Cardiac fibroblast (primary cell): ENCODE measurements around the gene SAYSD1.

ENCODE experiments used
- DNase-seq, 2 donors: peaks; one replicate each; pipeline versions ENCODE4 v3.0.0 to v3.0.0-alpha.2; 2010; ENCODE audit warnings: low read depth in 2 of 2
- H3K4me3 ChIP-seq, 2 donors: replicated peaks in 1 of 2; 1 replicate in 1 of 2; 2 replicates in 1 of 2; pipeline ENCODE4 v1.5.1; 2011; ENCODE audit warnings: low read depth in 2 of 2, low read length in 2 of 2, mild to moderate bottlenecking in 2 of 2, moderate library complexity in 1 of 2
- TF ChIP-seq, protein P1 (sequence below): IDR thresholded peaks from one replicate; pipeline ENCODE4 v1.5.1; 2011; ENCODE audit warnings: low read depth, mild to moderate bottlenecking, low read length, inconsistent platforms

Gene SAYSD1

DNA sequence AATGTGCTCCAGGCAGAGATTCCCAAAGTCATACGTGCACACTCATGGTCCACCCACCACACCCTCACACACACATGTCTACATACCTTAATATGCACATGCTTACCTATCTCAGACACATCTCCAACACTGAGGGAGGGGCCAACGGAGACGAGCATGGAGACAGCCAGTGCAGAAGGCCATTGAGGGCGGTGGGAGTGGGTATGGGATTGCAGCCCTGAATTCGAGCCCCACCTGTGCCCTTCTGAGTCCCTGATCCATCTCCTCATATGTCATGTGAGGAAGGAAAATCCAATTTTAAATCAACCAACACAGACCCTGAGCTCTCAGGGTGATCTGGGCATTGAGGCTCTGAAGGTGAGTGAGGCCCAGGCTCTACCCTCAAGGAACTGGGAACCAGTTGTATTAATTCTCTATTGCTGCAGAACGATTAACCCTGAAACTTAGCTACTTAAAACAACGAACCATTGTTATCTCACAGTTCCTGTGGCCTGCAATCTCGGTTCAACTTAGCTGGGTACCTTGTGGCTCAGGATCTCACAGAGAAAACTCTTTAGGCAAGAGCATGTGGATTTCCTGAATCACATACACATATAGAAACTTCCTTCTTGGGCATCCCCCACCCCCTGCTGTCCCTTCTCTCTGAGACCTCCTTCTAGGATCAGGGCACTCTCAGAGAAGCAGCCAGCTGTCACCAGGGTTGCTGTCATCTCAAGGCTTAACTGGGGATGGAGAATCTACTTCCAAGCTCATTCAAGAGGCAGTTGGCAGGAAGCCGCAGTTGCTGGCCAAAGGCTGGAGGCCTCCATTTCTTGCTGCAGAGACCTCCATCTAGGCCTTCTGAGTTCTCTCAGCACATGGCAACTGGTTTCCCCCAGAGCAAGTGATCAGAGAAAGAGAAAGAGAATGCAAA is 38.1 kb downstream of the SAYSD1 start:
- DNase-seq: no peak
- TF ChIP-seq, protein P1, sequence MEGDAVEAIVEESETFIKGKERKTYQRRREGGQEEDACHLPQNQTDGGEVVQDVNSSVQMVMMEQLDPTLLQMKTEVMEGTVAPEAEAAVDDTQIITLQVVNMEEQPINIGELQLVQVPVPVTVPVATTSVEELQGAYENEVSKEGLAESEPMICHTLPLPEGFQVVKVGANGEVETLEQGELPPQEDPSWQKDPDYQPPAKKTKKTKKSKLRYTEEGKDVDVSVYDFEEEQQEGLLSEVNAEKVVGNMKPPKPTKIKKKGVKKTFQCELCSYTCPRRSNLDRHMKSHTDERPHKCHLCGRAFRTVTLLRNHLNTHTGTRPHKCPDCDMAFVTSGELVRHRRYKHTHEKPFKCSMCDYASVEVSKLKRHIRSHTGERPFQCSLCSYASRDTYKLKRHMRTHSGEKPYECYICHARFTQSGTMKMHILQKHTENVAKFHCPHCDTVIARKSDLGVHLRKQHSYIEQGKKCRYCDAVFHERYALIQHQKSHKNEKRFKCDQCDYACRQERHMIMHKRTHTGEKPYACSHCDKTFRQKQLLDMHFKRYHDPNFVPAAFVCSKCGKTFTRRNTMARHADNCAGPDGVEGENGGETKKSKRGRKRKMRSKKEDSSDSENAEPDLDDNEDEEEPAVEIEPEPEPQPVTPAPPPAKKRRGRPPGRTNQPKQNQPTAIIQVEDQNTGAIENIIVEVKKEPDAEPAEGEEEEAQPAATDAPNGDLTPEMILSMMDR: no peak
- no peak overlapping the region for H3K4me3 ChIP-seq

GRCh38 chr6:39075807-39076622 is 39.0 kb downstream of the SAYSD1 start:
- DNase-seq: no peak
- TF ChIP-seq, protein P1: no peak

GRCh38 chr6:39075010-39075686 is 39.8 kb downstream of the SAYSD1 start:
- H3K4me3 ChIP-seq: no peak overlapping the region
- no peak for DNase-seq
- TF ChIP-seq, protein P1: no peak

More at GRCh38 chr6:39075807-39076622, 39.0 kb downstream of the SAYSD1 start:
- H3K4me3 ChIP-seq: no peak overlapping the region

GRCh38 chr6:39074486-39074885 is 40.5 kb downstream of the SAYSD1 start:
- H3K4me3 ChIP-seq: no peak overlapping the region
- DNase-seq: no peak
- TF ChIP-seq, protein P1: no peak

DNA sequence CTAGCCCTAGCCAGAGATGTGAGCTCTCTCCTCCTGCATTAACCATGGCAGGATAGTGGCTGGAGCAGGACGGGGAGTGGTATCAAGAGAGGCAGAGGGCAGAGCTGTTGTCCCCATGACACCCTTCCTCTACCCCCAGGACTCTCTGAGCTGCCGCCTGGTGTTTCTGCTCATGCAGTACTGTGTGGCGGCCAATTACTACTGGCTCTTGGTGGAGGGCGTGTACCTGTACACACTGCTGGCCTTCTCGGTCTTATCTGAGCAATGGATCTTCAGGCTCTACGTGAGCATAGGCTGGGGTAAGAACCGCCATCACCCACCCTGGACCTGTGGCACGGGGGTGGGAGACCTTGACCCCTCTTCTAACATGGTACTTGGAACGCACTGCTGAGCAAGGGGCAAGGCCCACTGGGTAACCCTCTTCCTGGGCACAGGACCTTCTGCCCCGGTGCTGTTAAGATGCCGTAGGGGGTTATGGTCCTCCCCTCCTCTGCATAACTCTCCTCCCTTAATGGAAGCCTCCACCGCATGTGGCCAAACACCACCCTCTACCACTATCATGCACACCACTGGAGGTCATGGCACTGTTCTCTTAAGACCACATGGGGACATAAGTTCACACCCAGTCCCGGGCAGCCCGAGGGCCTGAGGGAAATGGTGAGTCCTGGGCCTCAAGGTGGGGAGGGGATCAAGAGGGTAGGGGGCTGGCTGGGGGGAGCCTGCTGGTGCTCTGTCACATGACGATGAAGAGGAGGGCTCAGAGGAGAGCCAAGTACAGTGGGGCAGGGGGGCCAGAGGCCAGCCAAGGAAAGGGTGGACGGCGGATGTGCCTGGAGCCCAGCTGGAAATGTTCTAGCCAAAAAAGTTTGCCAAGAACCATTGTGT is 41.3 kb downstream of the SAYSD1 start:
- TF ChIP-seq, protein P1: no peak
- DNase-seq: no peak

DNA sequence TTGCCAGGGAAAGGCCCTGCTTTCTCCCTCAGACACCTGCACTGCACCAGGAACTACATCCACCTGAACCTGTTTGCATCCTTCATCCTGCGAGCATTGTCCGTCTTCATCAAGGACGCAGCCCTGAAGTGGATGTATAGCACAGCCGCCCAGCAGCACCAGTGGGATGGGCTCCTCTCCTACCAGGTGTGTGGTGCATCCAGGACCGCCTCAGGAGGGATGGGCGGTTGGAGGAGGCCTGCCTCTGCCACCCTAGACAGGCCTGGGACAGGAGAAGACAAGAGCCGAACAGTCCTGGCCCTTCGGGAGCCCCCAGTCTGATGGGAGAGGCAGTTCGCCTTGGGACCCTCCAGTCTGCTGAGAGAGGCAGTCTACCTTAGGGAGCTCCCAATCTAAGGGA is 42.2 kb downstream of the SAYSD1 start:
- TF ChIP-seq, protein P1: no peak

More for the DNA sequence above, 41.3 kb downstream of the SAYSD1 start:
- H3K4me3 ChIP-seq: no peak overlapping the region

More for the DNA sequence above, 42.2 kb downstream of the SAYSD1 start:
- no peak for DNase-seq
- no peak overlapping the region for H3K4me3 ChIP-seq
